Ovary (tissue), 3 donors: ENCODE measurements around the gene LRIG3.

Source experiments
- POLR2A ChIP-seq: fragments of 450-650 bp; IDR thresholded peaks from one replicate; pipeline ENCODE4 v1.6.1; 2017; ENCODE audit warnings: antibody characterized with exemption, mild to moderate bottlenecking, moderate library complexity
- TF ChIP-seq, protein P1 (sequence below), 3 donors: fragments of 450-650 bp in 2 of 3; fragments of 200-600 bp in 1 of 3; IDR thresholded peaks; one replicate each; pipeline versions ENCODE4 v1.5.1 to v1.8.0; 2016 to 2022; ENCODE audit warnings: antibody characterized with exemption in 3 of 3, mild to moderate bottlenecking in 1 of 3
- donor health status: DM: no; HTN: no; CAD: no.

DNA sequence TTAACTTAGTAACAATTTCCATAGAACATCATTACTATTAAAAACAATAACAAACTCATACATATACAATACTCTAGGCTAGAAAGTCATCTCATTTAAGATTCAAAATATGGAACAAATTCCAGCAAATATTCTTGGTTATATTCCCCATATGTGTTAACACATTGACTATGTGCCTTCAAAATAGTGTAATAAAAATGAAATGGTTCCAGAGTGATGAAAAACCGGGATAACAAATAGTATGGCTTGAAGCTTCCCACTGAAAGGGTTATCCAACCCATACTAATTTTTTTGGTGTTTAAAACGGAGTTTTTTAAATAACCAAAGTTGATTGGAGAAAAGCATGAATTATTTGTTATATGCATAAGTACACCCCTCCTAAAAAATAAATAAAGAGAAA, 5.3 kb downstream of the LRIG3 start:
- TF ChIP-seq, protein P1, sequence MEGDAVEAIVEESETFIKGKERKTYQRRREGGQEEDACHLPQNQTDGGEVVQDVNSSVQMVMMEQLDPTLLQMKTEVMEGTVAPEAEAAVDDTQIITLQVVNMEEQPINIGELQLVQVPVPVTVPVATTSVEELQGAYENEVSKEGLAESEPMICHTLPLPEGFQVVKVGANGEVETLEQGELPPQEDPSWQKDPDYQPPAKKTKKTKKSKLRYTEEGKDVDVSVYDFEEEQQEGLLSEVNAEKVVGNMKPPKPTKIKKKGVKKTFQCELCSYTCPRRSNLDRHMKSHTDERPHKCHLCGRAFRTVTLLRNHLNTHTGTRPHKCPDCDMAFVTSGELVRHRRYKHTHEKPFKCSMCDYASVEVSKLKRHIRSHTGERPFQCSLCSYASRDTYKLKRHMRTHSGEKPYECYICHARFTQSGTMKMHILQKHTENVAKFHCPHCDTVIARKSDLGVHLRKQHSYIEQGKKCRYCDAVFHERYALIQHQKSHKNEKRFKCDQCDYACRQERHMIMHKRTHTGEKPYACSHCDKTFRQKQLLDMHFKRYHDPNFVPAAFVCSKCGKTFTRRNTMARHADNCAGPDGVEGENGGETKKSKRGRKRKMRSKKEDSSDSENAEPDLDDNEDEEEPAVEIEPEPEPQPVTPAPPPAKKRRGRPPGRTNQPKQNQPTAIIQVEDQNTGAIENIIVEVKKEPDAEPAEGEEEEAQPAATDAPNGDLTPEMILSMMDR (IDR thresholded peaks at IDR 0.05), result no peak
- TF ChIP-seq POLR2A, result no peak
